Hepatocyte (in vitro differentiated cells): ENCODE results near the gene GEN1.

Source experiments
- CTCF ChIP-seq: fragments of 200-600 bp; sonication (generic); IDR thresholded peaks from 2 replicates; pipeline ENCODE4 v1.5.1; 2016; ENCODE audit warnings: antibody characterized with exemption, mild to moderate bottlenecking; ENCODE audit not compliant: poor library complexity
- EZH2 ChIP-seq: fragments of 200-600 bp; sonication (generic); IDR thresholded peaks from 2 replicates; pipeline ENCODE4 v1.6.1; 2016; ENCODE audit warnings: antibody characterized with exemption, mild to moderate bottlenecking, borderline replicate concordance
- EZH2phosphoT487 ChIP-seq: fragments of 200-600 bp; sonication (generic); IDR thresholded peaks from one replicate; pipeline ENCODE4 v1.6.1; 2018; ENCODE audit warnings: antibody characterized with exemption, mild to moderate bottlenecking, low read depth, moderate library complexity; ENCODE audit not compliant: unreplicated experiment, severe bottlenecking

GRCh38 chr2:17780546-17780945 lies 26.6 kb downstream of the GEN1 start:
- TF ChIP-seq CTCF: no peak
- no peak for TF ChIP-seq EZH2phosphoT487
- no peak for TF ChIP-seq EZH2
